Measurements from ENCODE around the gene RTN4R.

- TF ChIP-seq CTCF (conservative IDR thresholded peaks at IDR 0.05; ENCODE audit: low read depth, low read length) (no peak), BHLHE40 (IDR thresholded peaks at IDR 0.05; ENCODE audit: low read depth, low read length) (no peak), POLR2A (IDR thresholded peaks at IDR 0.05; ENCODE audit: low read depth, low read length) (no peak)
Observed at GRCh38 chr22:20218326-20218872, 49.7 kb downstream of the RTN4R start.

Data from IMR-90 (cell line).